HEK293 (cell line): ENCODE results near the gene MYOM1.

Source experiments
- CTCF ChIP-seq: fragments of 450-650 bp; formaldehyde crosslinking; IDR thresholded peaks from 2 replicates; pipeline ENCODE4 v1.5.1; 2016; ENCODE audit warnings: missing biosample characterization, missing genetic modification characterization
- YY2 ChIP-seq: fragments of 450-650 bp; formaldehyde crosslinking; IDR thresholded peaks from 2 replicates; pipeline ENCODE4 v1.5.1; 2016; ENCODE audit warnings: missing biosample characterization, missing genetic modification characterization
- ZBTB21 ChIP-seq: fragments of 450-650 bp; formaldehyde crosslinking; IDR thresholded peaks from 2 replicates; pipeline ENCODE4 v1.5.1; 2017; ENCODE audit warnings: missing biosample characterization, missing genetic modification characterization
- ZNF112 ChIP-seq: fragments of 450-650 bp; formaldehyde crosslinking; IDR thresholded peaks from 2 replicates; pipeline ENCODE4 v1.5.0; 2017; ENCODE audit warnings: missing biosample characterization, missing genetic modification characterization
- ZNF404 ChIP-seq: fragments of 450-650 bp; formaldehyde crosslinking; IDR thresholded peaks from 2 replicates; pipeline ENCODE4 v1.5.1; 2017; ENCODE audit warnings: missing biosample characterization, missing genetic modification characterization
- ZNF529 ChIP-seq: fragments of 450-650 bp; formaldehyde crosslinking; IDR thresholded peaks from 2 replicates; pipeline ENCODE4 v1.5.1; 2017; ENCODE audit warnings: missing genetic modification characterization, missing biosample characterization; ENCODE audit not compliant: insufficient replicate concordance
- ZNF768 ChIP-seq: fragments of 450-650 bp; formaldehyde crosslinking; IDR thresholded peaks from 2 replicates; pipeline ENCODE4 v1.5.1; 2018; ENCODE audit warnings: missing biosample characterization, mild to moderate bottlenecking, missing genetic modification characterization

GRCh38 chr18:3224223-3224622 is 4.5 kb upstream of the MYOM1 start:
- TF ChIP-seq CTCF (tag by site-specific recombination), result no peak
- no peak for TF ChIP-seq ZNF112 (tag by site-specific recombination)
- no peak for TF ChIP-seq ZNF529 (tag by site-specific recombination)
- no peak for TF ChIP-seq ZBTB21 (tag by site-specific recombination)
- no peak for TF ChIP-seq ZNF404 (tag by site-specific recombination)
- no peak for TF ChIP-seq ZNF768 (tag by site-specific recombination)
- TF ChIP-seq YY2 (tag by site-specific recombination), result no peak
